NT2/D1 (cell line): ENCODE results near the gene ARHGAP24.

Source experiments
- SUZ12 ChIP-seq: IDR thresholded peaks from 2 replicates; pipeline ENCODE4 v1.6.1; 2011; ENCODE audit not compliant: insufficient read length, insufficient read depth; ENCODE audit errors: extremely low read depth
- YY1 ChIP-seq: IDR thresholded peaks from 2 replicates; pipeline ENCODE4 v1.6.1; 2011; ENCODE audit not compliant: insufficient read length, insufficient read depth
- ZNF274 ChIP-seq: IDR thresholded peaks from 2 replicates; pipeline ENCODE4 v1.6.1; 2011; ENCODE audit warnings: mild to moderate bottlenecking, low read depth, low read length

GRCh38 chr4:85994576-85994975 is 519.6 kb downstream of the ARHGAP24 start:
- no peak for TF ChIP-seq YY1
- no peak for TF ChIP-seq ZNF274
- TF ChIP-seq SUZ12: no peak
